Esophagus mucosa (tissue), 1 donor: Measurements from ENCODE around the gene MALAT1. TPM values are rescaled to one million over a fixed set of nuclear protein-coding genes. Genes with fewer than 3 reads are reported as not detected.
A peak's percentile ranks its signal among the peaks of the same experiment; 100 is the strongest.
"Not testable (repeated sequence)": the region's sequence is repeated elsewhere in the genome, so short reads cannot be mapped to it uniquely, and the experiment has no call there.

ENCODE experiments used
- ATAC-seq: fragments of 200-7000 bp; cut with Tn5 transposase; one replicate; pipeline ENCODE4 v1.9.1; 2020
- total RNA-seq: library from RNA; stranded (reverse); gene quantifications from one replicate; pipeline ENCODE4 v1.2.4, GENCODE V29; 2023
- donor health status: DM: yes; HTN: yes; CAD: no.

Gene MALAT1
- total RNA-seq, 1 donor from 2014 or later: 4,086 TPM

DNA sequence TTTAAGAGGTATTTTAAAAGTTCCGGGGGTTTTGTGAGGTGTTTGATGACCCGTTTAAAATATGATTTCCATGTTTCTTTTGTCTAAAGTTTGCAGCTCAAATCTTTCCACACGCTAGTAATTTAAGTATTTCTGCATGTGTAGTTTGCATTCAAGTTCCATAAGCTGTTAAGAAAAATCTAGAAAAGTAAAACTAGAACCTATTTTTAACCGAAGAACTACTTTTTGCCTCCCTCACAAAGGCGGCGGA lies 193 bp upstream of the MALAT1 start:
- no peak for ATAC-seq

DNA sequence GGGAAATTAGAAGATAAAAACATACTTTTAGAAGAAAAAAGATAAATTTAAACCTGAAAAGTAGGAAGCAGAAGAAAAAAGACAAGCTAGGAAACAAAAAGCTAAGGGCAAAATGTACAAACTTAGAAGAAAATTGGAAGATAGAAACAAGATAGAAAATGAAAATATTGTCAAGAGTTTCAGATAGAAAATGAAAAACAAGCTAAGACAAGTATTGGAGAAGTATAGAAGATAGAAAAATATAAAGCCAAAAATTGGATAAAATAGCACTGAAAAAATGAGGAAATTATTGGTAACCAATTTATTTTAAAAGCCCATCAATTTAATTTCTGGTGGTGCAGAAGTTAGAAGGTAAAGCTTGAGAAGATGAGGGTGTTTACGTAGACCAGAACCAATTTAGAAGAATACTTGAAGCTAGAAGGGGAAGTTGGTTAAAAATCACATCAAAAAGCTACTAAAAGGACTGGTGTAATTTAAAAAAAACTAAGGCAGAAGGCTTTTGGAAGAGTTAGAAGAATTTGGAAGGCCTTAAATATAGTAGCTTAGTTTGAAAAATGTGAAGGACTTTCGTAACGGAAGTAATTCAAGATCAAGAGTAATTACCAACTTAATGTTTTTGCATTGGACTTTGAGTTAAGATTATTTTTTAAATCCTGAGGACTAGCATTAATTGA lies 1.0 kb downstream of the MALAT1 start:
- no peak for ATAC-seq

DNA sequence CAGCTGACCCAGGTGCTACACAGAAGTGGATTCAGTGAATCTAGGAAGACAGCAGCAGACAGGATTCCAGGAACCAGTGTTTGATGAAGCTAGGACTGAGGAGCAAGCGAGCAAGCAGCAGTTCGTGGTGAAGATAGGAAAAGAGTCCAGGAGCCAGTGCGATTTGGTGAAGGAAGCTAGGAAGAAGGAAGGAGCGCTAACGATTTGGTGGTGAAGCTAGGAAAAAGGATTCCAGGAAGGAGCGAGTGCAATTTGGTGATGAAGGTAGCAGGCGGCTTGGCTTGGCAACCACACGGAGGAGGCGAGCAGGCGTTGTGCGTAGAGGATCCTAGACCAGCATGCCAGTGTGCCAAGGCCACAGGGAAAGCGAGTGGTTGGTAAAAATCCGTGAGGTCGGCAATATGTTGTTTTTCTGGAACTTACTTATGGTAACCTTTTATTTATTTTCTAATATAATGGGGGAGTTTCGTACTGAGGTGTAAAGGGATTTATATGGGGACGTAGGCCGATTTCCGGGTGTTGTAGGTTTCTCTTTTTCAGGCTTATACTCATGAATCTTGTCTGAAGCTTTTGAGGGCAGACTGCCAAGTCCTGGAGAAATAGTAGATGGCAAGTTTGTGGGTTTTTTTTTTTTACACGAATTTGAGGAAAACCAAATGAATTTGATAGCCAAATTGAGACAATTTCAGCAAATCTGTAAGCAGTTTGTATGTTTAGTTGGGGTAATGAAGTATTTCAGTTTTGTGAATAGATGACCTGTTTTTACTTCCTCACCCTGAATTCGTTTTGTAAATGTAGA lies 1.7 kb downstream of the MALAT1 start:
- no peak for ATAC-seq

DNA sequence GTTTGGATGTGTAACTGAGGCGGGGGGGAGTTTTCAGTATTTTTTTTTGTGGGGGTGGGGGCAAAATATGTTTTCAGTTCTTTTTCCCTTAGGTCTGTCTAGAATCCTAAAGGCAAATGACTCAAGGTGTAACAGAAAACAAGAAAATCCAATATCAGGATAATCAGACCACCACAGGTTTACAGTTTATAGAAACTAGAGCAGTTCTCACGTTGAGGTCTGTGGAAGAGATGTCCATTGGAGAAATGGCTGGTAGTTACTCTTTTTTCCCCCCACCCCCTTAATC lies 2.3 kb downstream of the MALAT1 start:
- no peak for ATAC-seq

DNA sequence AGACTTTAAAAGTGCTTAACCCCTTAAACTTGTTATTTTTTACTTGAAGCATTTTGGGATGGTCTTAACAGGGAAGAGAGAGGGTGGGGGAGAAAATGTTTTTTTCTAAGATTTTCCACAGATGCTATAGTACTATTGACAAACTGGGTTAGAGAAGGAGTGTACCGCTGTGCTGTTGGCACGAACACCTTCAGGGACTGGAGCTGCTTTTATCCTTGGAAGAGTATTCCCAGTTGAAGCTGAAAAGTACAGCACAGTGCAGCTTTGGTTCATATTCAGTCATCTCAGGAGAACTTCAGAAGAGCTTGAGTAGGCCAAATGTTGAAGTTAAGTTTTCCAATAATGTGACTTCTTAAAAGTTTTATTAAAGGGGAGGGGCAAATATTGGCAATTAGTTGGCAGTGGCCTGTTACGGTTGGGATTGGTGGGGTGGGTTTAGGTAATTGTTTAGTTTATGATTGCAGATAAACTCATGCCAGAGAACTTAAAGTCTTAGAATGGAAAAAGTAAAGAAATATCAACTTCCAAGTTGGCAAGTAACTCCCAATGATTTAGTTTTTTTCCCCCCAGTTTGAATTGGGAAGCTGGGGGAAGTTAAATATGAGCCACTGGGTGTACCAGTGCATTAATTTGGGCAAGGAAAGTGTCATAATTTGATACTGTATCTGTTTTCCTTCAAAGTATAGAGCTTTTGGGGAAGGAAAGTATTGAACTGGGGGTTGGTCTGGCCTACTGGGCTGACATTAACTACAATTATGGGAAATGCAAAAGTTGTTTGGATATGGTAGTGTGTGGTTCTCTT lies 2.8 kb downstream of the MALAT1 start:
- ATAC-seq: no peak

DNA sequence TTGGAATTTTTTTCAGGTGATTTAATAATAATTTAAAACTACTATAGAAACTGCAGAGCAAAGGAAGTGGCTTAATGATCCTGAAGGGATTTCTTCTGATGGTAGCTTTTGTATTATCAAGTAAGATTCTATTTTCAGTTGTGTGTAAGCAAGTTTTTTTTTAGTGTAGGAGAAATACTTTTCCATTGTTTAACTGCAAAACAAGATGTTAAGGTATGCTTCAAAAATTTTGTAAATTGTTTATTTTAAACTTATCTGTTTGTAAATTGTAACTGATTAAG lies 3.4 kb downstream of the MALAT1 start:
- ATAC-seq: no peak

DNA sequence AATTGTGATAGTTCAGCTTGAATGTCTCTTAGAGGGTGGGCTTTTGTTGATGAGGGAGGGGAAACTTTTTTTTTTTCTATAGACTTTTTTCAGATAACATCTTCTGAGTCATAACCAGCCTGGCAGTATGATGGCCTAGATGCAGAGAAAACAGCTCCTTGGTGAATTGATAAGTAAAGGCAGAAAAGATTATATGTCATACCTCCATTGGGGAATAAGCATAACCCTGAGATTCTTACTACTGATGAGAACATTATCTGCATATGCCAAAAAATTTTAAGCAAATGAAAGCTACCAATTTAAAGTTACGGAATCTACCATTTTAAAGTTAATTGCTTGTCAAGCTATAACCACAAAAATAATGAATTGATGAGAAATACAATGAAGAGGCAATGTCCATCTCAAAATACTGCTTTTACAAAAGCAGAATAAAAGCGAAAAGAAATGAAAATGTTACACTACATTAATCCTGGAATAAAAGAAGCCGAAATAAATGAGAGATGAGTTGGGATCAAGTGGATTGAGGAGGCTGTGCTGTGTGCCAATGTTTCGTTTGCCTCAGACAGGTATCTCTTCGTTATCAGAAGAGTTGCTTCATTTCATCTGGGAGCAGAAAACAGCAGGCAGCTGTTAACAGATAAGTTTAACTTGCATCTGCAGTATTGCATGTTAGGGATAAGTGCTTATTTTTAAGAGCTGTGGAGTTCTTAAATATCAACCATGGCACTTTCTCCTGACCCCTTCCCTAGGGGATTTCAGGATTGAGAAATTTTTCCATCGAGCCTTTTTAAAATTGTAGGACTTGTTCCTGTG lies 3.9 kb downstream of the MALAT1 start:
- ATAC-seq: no peak

DNA sequence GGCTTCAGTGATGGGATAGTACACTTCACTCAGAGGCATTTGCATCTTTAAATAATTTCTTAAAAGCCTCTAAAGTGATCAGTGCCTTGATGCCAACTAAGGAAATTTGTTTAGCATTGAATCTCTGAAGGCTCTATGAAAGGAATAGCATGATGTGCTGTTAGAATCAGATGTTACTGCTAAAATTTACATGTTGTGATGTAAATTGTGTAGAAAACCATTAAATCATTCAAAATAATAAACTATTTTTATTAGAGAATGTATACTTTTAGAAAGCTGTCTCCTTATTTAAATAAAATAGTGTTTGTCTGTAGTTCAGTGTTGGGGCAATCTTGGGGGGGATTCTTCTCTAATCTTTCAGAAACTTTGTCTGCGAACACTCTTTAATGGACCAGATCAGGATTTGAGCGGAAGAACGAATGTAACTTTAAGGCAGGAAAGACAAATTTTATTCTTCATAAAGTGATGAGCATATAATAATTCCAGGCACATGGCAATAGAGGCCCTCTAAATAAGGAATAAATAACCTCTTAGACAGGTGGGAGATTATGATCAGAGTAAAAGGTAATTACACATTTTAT lies 4.6 kb downstream of the MALAT1 start:
- no peak for ATAC-seq

DNA sequence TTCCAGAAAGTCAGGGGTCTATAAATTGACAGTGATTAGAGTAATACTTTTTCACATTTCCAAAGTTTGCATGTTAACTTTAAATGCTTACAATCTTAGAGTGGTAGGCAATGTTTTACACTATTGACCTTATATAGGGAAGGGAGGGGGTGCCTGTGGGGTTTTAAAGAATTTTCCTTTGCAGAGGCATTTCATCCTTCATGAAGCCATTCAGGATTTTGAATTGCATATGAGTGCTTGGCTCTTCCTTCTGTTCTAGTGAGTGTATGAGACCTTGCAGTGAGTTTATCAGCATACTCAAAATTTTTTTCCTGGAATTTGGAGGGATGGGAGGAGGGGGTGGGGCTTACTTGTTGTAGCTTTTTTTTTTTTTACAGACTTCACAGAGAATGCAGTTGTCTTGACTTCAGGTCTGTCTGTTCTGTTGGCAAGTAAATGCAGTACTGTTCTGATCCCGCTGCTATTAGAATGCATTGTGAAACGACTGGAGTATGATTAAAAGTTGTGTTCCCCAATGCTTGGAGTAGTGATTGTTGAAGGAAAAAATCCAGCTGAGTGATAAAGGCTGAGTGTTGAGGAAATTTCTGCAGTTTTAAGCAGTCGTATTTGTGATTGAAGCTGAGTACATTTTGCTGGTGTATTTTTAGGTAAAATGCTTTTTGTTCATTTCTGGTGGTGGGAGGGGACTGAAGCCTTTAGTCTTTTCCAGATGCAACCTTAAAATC lies 5.3 kb downstream of the MALAT1 start:
- ATAC-seq: no peak

DNA sequence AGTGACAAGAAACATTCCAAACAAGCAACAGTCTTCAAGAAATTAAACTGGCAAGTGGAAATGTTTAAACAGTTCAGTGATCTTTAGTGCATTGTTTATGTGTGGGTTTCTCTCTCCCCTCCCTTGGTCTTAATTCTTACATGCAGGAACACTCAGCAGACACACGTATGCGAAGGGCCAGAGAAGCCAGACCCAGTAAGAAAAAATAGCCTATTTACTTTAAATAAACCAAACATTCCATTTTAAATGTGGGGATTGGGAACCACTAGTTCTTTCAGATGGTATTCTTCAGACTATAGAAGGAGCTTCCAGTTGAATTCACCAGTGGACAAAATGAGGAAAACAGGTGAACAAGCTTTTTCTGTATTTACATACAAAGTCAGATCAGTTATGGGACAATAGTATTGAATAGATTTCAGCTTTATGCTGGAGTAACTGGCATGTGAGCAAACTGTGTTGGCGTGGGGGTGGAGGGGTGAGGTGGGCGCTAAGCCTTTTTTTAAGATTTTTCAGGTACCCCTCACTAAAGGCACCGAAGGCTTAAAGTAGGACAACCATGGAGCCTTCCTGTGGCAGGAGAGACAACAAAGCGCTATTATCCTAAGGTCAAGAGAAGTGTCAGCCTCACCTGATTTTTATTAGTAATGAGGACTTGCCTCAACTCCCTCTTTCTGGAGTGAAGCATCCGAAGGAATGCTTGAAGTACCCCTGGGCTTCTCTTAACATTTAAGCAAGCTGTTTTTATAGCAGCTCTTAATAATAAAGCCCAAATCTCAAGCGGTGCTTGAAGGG lies 6.0 kb downstream of the MALAT1 start:
- no peak for ATAC-seq

DNA sequence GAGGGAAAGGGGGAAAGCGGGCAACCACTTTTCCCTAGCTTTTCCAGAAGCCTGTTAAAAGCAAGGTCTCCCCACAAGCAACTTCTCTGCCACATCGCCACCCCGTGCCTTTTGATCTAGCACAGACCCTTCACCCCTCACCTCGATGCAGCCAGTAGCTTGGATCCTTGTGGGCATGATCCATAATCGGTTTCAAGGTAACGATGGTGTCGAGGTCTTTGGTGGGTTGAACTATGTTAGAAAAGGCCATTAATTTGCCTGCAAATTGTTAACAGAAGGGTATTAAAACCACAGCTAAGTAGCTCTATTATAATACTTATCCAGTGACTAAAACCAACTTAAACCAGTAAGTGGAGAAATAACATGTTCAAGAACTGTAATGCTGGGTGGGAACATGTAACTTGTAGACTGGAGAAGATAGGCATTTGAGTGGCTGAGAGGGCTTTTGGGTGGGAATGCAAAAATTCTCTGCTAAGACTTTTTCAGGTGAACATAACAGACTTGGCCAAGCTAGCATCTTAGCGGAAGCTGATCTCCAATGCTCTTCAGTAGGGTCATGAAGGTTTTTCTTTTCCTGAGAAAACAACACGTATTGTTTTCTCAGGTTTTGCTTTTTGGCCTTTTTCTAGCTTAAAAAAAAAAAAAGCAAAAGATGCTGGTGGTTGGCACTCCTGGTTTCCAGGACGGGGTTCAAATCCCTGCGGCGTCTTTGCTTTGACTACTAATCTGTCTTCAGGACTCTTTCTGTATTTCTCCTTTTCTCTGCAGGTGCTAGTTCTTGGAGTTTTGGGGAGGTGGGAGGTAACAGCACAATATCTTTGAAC lies 6.8 kb downstream of the MALAT1 start:
- no peak for ATAC-seq

DNA sequence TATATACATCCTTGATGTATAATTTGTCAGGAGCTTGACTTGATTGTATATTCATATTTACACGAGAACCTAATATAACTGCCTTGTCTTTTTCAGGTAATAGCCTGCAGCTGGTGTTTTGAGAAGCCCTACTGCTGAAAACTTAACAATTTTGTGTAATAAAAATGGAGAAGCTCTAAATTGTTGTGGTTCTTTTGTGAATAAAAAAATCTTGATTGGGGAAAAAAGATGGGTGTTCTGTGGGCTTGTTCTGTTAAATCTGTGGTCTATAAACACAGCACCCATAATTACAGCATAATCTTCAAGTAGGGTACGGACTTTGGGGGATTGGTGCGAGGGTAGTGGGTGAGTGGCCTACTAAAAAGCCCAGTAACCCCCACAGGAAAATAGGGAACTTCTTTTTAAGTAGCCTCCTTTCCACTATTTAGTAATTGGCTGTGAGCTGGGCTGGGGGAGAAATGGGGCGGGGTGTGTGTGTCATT lies 7.5 kb downstream of the MALAT1 start:
- ATAC-seq: no peak

DNA sequence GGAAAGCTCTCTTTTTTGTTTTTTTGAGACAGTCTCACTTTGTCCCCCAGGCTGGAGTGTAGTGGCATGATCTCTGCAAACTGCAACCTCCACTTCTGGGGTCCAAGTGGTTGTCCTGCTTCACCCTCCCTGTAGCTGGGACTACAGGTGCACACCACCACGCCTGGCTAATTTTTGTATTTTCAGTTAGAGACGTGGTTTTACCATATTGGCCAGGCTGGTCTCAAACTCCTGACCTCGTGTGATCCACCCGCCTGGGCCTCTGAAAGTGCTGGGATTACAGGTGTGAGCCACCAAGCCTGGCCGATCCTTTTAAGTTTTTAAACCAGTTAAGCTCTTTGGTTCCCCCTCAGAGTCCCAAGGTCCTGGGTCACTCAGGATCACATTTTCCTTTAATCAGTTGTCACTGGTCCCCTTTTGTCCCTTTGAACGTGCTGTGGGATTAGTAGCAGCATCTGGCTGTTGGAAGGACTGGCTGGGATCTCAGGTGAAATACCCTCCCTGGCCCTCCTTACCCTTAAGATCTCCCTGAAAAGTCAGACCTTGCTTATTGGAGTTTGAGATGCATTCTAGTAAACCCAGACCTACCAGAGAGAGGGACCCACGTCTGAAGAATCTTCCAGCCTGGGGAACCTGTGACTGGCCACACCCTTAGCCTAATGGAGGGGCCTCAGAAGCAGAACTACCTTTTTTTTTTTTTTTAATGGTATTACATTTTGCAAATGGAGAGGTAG lies 8.1 kb downstream of the MALAT1 start:
- ATAC-seq: peak; percentile 41

DNA sequence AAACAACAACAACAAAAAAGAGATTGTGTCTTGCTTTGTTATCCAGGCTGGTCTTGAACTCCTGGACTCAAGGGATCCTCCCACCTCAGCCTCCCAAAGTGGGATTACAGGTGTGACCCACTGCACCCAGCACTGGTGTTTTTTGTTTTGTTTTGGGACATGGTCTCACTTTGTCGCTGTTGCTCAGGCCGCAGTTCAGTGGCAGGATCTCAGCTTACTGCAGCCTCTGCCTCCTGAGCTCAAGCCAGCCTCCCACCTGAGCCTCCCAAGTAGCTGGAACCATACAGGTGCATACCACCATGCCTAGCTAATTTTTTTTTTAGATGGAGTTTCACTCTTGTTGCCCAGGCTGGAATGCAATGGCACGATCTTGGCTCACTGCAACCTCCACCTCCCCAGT lies 13.5 kb downstream of the MALAT1 start:
- ATAC-seq: not testable (repeated sequence)

DNA sequence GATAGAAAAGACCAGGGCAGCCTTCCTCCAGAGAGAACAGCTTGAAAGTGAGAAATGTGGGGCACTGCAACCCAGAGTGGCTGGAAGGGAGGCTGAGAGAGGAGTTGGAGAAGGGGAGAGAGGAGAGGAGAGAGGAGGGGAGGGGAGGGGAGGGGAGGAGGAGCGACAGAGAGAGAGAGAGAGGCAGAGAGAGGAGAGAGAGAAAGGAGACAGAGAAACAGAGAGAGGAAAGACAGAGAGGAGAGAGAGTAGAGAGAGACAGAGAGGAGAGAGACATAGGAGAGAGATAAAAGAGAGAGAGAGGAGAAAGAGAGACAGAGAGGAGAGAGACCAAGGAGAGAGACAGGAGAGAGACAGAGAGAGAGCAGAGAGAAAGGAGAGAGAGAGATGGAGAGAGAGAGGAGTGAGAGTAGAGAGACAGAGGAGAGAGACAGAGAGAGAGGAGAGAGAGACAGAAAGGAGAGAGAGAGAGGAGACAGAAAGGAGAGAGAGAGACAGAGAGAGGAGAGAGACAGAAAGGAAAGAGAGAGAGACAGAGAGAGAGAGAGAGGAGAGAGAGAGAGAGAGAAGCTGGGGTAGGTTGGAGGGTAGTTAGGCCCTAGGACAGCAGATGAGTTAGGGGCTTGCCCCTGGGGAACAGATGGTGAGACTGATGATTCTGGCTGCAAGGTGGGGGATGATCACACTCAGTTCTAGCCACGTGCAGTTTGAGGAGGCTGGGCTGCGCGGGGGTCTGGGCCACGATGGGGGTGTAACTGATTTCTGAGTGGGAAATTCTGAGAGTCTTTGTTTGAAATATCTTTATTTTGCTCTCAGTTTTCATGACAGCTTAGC lies 17.5 kb downstream of the MALAT1 start:
- ATAC-seq: peak; percentile 12

DNA sequence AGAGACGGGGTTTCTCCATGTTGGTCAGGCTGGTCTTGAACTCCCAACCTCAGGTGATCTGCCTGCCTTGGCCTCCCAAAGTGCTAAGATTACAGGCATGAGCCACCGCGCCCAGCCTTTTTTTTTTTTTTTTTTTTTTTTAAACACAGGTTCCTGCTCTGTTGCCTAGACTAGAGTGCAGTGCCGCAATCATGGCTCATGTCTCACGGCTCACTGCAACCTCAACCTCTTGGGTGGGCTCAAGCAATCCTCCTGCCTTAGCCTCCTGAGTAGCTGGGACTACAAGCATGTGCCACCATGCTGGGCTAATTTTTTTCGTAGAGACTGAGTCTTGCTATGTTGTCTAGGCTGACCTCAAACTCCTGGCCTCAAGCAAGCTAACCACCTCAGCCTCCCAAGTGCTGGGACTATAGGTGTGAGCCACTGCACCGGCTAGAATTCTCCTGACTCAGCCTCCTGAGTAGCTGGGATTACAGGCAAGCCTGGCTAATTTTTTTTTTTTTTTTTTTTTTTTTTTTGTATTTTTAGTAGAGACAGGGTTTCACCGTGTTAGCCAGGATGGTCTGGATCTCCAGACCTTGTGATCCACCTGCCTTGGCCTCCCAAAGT lies 20.2 kb downstream of the MALAT1 start:
- ATAC-seq: peak; percentile 6

DNA sequence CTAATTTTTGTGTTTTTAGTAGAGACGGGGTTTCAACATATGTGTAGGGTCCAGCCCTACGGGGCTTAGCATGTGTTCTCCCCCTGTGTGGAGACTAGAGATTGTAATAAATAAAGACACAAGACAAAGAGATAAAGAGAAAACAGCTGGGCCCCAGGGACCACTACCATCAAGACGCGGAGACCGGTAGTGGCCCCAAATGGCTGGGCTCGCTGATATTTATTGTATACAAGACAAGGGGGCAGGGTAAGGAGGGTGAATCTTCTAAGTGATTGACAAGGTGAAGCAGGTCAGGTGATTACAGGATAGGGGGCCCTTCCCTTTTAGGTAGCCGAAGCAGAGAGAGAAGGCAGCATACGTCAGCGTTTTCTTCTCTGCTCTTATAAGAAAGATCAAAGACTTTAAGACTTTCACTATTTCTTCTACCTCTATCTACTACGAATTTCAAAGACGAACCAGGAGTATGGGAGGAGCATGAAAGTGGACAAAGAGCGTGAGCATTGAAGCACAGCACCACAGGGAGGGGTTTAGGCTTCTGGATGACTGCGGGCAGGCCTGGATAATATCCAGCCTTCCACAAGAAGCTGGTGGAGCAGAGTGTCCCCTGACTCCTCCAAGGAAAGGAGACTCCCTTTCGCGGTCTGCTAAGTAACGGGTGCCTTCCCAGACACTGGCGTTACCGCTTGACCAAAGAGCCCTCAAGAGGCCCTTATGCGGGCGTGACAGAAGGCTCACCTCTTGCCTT lies 23.1 kb downstream of the MALAT1 start:
- ATAC-seq: not testable (repeated sequence)
